NCI-H524 (cell line): ENCODE results near the gene ASMTL.
"Not testable (repeated sequence)": the region's sequence is repeated elsewhere in the genome, so short reads cannot be mapped to it uniquely, and the experiment has no call there.

Source experiments
- DNase-seq, 2 experiments: peaks; one replicate each; lab custom pipeline; 2025; lab: John Stamatoyannopoulos, UW

ASMTL gene

DNA sequence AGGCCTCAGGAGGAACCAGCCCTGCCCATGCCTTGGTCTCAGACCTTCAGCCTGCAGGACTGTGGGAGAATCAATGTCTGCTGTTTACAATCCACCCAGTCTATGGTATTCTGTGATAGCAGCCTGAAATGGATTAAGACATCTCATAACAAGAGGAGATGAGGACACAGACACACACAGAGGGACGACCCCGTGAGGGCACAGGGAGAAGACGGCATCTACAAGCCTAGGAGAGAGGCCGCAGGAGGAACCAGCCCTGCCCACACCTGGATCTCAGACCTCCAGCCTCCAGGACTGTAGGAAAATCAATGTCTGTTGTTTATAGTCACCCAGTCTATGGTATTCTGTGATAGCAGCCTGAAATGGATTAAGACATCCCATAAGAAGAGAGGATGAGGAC, 64.1 kb downstream of the ASMTL start:
- DNase-seq, result no peak

DNA sequence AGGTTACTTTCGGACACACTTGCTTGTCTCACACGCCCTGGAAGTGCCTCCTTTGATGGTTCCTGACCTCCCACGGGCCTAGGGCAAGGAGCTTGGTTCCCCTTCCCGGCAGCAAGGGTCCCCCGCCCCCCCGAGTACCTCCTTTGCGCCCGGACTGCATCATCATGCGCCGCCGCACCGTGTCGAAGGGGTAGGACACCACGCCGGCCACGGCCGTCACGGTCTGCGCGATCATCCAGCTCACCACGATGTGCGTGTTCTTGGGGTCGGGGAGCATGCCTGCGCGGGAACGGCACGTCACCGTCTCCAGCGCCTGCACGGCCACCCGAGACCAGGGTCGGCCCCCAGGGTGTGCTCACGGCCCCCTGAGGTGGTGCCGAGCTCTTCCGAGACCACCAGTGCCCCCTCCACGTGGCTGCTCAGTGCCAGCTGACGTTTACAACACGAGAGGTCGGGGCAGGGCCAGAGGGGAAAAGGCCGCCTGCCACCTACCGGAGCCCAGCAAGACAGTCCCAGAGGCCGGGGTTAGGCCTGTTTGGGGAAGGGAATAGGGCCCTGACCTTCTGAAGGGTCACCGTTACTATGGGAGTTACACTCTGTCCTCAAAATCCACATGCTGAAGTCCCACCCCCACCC, 65.5 kb downstream of the ASMTL start:
- DNase-seq, result no peak

DNA sequence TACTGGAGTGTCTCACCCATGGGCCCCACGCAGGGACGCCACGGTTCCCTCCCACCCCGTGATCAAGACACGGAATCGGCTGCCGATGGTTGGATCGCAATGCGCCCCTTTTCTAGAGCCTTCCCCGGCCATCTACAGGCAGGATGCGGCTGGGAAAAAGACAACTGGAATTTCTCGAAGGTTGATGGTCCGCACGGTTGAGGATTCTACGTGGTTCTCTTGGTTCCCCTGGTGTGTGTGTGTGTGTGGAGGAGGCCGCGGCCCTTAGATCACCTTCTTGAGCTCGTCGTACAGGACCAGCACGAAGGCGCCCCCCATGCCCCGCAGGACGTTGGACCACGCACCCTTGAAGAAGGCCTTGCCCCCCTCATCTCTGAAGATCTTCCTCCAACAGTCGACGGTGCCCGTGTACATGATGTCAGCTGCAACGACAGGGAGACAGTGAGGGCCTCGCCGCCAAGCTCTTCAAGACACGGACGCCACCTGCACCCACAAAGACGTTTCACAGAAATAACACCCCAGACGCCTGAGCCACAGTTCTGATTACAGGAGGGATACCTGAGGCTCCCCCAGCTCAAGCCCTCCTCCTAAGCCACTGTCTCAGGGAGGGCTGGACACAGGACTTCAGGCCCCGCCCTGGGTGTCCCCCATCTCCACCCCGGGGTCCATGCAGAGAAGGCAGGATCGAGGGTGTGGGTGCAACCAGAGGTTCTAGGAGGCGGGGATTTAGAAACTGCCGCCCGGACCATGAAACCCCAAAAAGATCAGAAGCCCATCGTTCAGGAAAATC, 66.2 kb downstream of the ASMTL start:
- no peak for DNase-seq

DNA sequence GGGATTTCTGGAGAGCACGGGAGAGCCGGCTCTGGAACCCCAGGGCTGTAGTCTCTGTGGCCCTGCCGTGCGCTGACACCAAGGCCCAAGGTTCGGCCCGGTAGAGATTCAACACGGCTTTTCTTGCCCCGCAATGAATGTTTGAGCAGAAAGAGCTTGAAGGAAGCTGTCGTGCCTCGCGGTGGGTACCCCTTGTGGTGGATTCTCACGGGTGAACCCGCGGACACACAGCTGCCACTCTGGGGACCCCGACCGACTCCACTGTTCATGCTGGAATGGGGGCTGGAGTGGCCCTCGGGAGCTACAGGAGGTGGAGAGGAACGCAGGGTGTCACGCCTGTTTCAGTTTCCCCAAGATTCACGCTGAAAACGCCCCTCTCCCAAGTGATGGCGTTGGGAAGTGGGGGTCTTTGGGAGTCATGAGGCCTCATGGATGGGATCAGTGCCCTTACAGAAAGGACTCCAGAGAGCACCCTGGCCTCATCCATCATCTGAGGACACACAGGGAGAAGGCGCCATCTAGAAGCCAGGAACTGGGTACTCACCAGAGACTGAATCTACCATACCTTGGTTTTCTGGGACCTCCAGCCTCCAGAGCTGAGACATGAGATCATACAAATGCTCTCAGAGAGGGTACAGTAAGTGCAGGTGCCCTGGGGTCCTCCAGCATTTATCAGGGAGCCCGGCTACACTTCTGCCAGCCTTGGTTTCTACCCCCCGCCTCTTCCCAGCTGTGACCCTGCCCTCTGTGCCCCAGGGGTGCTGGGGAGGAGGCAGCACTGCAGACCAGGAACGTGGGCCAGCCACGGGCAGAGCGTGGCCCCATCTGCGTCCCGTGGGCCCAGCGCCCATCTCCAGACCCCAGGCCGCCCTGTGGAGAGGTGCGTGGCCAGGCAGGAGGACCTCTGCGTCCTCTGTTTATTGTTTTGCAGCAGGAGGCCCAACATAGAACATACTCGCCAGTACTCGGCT, 67.2 kb downstream of the ASMTL start:
- DNase-seq, result no peak

DNA sequence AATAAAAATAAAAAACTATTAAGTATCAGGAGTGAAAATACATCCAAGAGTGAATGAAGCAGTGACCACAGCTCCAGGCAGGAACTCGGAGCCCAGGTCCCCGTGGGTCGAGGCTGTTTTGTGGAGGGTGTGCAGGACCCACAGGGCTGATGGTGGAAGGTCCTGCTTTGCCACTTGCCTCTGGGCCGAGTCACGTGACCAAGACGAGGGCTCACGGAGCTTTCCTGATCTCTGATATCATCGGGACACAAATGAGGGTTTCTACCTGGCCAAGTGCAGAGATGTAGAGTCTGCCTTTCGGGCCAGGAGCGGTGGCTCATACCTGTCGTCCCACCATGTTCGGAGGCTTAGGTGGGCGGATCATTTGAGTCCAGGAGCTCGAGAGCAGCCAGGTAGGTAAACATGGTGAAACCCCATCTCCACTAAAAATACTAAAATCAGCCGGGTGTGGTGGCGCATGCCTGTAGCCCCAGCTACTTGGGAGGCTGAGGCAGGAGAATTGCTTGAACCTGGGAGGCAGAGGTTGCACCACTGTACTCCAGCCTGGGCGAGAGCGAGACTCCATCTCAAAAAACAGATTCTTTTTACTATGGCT, 68.0 kb downstream of the ASMTL start:
- DNase-seq, result no peak

DNA sequence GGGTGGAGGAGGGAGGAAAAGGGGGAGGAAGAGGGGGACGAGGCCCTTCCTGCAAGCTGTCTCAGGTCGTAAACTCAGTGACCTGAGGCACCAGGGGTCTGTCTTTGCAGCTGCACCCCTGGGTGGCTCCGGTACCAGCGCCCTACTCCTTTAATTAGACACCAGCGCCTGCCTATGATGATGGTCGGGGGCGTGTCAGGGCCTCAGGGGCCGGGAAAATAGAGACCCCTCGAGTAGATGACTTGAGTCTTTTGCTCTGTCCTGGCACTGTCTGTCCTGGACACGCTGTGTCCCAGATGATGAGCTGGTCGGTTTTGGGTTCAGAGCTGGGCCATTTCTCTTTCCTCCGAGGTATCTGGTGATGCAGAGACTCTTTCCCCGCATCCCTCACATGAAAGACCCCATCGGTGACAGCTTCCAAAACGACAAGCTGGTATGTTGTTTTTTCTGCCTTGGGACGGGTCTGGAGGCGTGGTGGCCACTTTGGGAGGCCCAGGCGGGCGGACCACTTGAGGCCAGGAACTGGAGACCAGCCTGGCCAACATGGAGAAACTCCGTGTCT, 72.0 kb downstream of the ASMTL start:
- DNase-seq, result no peak

DNA sequence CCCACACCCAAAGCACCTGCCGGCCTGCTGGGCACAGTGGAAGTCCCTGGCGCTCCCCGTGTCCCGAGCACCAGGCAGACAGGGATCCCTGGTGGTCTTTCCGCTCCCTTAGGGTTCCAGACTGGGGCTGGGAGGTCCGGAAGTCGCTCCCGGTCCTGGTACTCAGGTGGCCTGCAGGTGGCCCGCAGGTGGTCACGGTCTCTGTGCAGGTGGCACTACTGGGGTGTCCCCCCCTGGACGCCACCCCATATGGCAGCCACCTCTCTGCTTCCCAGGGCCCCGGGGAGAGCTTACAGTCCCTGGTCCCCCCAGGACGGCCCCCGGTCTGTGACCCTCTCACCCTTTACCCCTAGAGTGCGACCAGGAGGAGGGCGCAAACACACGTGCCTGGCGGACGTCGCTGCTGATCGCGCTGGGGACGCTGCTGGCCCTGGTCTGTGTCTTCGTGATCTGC, 74.4 kb downstream of the ASMTL start:
- DNase-seq, result no peak

DNA sequence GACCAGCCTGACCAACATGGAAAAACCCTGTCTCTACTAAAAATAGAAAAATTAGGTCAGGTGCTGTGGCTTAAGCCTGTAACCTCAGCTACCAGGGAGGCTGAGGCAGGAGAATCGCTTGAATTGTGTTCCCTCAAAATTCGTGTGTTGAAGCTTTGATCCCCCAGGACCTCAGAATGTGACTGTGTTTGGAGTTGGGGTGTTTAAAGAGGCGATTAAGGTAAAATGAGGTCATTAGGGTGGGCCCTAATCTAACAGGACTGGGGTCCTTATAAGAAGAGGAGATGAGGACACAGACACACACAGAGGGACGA, 84.4 kb downstream of the ASMTL start:
- no peak for DNase-seq

DNA sequence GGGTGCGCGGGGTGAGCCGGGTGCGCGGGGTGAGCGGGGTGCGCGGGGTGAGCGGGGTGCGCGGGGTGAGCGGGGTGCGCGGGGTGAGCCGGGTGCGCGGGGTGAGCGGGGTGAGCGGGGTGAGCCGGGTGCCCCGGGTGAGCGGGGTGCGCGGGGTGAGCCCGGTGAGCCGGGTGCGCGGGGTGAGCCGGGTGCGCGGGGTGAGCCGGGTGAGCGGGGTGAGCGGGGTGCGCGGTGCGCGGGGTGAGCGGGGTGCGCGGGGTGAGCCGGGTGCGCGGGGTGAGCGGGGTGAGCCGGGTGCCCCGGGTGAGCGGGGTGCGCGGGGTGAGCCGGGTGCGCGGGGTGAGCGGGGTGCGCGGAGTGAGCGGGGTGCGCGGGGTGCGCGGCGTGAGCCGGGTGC, 86.3 kb downstream of the ASMTL start:
- not testable (repeated sequence) for DNase-seq

DNA sequence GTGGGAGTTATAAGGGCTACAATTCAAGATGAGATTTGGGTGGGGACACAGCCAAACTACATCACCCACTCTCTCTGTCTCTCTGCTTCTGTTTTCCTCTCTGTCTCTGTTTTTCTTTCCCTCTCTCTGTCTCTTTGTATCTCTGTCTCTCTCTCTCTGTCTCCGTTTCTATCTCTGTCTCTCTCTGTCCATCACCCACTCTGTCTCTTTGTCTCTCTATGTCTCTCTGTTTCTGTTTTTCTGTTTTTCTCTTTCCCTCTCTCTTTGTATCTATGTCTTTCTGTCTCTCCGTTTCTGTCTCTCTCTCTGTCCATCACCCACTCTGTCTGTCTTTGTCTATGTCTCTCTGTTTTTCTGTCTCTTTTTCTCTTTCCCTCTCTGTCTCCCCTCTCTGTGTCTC, 90.8 kb downstream of the ASMTL start:
- no peak for DNase-seq

DNA sequence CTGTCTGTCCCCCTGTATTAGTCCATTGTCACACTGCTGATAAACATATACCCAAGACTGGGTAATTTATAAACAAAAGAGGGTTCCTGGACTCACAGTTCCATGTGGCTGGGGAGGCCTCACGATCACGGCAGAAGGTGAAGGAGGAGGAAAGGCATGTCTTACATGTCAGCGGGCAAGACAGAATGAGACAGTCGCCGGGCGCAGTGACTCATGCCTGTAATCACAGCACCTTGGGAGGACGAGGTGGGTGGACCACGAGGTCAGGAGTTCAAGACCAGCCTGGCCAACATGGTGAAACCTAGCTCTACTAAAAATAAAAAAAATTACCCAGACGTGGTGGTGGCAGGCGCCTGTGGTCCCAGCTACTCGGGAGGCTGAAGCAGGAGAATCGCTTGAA, 91.4 kb downstream of the ASMTL start:
- DNase-seq, result no peak

DNA sequence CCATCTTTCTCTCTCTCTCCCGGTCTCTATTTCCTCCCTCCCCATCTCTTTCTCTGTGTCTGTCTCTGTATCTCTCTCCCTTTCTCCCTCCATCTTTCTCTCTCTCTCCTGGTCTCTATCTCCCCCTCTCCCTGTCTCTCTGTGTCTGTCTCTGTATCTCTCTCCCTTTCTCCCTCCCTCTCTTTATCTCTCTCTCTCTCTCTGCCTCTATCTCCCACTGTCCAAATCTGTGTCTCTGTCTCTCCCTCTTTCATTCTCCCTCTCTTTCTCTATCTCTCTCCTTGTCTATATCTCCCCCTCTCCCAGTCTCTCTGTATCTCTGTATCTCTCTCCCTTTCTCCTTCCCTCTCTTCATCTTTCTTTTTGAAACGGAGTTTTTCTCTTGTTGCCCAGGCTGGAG, 92.5 kb downstream of the ASMTL start:
- no peak for DNase-seq

DNA sequence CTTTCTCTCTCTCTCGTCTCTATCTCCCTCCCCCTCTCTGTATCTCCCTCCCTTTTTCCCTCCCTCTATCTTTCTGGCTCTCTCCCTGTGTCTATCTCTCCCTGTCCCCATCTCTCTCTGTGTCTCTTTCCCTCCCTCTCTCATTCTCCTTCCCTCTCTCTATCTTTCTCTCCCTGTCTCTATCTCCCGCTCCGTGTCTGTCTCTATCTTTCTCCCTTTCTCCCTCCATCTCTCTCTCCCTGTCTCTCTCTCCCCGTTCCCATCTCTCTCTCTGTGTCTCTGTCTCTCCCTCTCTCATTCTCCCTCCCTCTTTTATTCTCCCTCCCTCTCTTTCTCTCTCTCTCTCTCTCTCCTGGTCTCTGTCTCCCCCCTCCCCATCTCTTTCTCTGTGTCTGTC, 93.2 kb downstream of the ASMTL start:
- DNase-seq, result no peak

DNA sequence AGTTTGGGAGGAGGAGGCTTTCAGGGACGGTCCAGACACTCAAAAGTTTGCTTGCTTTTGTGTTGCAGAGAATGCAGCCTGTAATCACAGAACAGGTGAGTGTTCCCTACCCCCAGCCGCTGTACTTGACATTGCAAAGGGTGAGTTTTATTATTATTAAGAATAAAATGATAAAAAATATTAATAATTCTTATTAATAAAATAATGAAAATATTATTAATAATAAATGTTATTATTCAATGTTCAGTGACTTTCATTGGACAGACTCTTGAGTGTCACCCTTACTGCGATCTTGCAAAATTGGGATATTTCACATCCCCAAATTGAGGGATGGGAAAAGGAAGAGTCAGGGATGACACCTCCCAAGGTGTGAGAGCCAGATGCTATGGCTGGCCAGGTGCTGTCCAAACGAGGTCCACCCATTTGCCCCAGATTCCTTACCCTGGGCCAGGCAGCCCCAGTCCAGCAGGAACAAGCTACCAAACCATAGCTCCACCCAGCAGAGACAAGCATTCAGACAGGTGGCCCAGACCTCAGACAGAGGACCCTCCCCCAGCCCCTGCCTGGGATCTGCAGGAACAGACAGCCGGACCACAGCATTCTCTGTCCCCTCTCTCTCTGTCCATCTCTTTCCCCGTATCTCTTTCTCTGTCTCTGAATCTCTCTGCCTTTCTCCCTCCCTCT, 93.8 kb downstream of the ASMTL start:
- DNase-seq, result no peak

DNA sequence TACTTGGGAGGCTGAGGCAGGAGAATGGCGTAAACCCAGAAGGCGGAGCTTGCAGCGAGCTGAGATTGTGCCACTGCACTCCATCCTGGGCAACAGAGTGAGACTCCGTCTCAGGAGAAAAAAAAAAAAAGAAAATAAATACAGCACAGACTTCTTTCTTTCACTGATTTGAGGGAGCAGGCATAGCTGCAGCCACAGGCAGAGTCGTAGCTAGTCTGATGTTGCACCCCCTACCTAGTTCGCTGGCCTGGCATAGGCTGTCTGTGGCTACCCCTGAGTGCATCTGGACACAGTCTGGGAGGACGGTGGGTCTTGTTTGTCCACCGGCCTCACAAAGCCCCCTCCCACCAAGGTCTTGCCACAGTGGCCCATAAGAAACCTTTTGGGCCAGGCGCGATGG, 94.7 kb downstream of the ASMTL start:
- no peak for DNase-seq

DNA sequence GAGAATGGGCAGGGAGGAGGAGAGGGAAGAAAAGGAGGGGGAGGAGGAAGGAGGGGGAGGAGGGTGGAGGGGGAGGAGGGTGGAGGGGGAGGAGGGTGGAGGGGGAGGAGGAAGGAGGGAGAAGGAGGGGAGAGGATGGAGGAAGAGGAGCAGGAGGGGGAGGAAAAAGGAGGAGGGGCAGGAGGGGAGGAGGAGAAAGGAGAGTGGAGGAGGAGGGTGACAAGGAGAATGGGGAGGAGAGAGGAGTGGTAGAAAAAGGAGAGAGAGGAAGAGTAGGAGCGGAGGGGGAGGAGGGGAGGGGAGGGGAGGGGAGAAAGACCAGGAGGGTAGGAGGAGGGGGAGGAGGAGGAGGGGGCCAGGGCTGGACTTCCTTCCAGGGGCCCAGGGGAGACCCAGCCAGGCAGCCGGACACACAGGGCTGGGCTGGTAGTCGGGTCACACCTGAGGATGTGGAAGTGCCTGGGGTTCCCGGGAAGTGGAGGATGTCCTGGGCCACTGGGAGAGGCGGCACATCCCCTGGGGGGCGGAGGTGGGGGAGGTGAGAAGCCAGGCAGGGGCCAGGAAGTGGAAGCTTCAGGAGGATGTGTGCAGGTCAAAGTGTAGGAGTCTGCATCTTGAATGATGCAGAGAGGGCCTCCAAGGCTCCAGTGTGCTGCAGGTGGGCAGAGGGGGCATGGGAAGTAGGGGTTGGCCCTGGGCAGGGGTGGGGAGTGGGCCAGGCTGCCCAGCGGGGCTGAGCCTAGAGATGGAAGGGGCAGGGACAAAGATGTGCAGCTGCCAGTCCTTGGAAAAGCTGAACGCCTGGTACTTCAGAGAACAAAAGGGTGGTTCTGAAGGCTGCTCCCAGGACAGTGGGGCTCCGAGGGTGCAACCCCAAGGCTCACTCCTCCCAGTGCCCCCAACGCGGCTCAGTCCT, 97.3 kb downstream of the ASMTL start:
- no peak for DNase-seq

DNA sequence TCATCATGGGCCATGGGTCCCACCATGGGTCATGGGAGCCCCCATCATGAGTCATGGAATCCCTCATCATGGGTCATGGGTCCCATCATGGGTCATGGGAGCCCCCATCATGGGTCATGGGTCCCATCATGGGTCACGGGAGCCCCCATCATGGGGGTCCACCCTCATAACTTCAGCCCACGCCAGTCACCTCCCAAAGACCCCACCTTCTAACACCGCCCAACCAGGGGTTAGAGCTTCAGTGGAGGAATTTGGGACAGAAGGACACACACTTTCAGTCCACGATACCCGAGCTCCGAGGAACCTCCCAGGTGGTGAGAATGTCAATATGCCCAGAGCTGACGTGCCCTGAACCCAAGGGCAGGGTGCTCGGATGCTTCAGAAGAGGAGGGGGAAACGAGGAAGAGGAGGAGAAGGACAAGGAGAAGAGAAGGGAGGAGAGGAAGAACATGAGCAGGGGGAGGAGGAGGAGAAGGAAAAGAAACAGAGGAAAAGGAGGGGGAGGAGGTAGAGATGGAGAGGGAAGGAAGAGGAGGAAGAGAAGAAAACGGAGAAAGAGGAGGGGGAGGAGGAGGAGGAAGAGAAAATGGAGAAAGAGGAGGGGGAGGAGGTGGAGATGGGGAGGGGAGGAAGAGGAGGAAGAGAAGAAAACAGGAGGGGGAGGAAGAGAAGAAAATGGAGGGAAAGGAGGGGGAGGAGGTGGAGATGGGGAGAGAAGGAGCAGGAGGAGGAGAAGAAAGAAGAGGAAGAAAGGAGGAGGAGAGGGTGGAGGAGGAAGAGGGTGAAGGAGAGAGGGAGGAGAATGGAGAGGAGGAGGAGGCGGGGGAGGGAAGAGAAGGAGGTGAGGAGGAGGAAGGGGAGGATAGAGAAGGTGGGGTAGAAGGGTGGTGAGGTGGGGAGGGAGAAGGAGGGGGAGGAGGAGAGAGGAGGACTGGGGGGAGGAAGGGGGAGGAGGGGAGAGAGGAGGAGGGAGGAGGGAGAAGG, 98.4 kb downstream of the ASMTL start:
- DNase-seq, result no peak
